ENCODE data around the gene GPR78. TPM values are rescaled to one million over a fixed set of nuclear protein-coding genes. Genes with fewer than 3 reads are reported as not detected.

The GPR78 gene
- total and polyA plus RNA-seq, 4 donors, result 0.05 to 0.28 TPM; not detected in 2

DNA sequence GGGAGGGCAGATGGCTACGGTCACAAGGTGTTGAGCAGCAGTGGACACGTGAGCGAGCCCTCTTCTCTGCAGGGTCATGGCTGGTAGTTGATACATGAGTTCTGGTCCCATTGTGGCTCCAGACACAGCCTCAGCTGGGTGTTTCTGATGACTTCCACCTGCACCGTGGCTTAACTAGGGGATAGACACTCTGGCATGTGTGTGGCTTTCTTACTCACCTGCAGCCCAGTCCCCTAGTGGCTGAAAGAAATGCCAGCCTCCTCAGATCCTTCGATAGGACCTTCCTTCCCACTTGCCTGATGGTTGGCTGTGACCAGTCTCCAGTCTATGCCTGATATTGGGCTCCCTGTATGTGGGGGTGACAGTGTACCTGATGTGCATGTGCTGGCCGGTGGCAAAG is 5.0 kb downstream of the GPR78 start:
- Histone ChIP-seq H3K4me3 (no peak overlapping the region), H3K9ac (ENCODE audit: insufficient read depth in 1 of 2, low read length in 2 of 2) (no peak overlapping the region), H3K36me3 (ENCODE audit: control insufficient read depth in 4 of 4, insufficient read depth in 4 of 4, low read length in 4 of 4) (no peaks in the 10 kb centered on the region), H3K9me3 (ENCODE audit: control insufficient read depth in 4 of 4, insufficient read depth in 3 of 4, low read length in 3 of 4) (peaks cover 0 to 9% (median 0%) of the 10 kb centered on the region in 4 donors), H3K4me1 (ENCODE audit: control insufficient read depth in 5 of 5, insufficient read depth in 5 of 5, low read length in 5 of 5) (peaks cover 0 to 8% (median 0%) of the 10 kb centered on the region in 5 donors), H3K27ac (ENCODE audit: low read depth in 1 of 2, low read length in 1 of 2) (no peak overlapping the region), H3K27me3 (ENCODE audit: control insufficient read depth in 3 of 3, insufficient read depth in 3 of 3, low read length in 2 of 3) (peaks cover 2 to 24% (median 16%) of the 10 kb centered on the region in 3 donors)
- 35 to 43% methylated on average over 6 of the region's 6 CpGs for WGBS, 2 donors
- TF ChIP-seq, protein P1, sequence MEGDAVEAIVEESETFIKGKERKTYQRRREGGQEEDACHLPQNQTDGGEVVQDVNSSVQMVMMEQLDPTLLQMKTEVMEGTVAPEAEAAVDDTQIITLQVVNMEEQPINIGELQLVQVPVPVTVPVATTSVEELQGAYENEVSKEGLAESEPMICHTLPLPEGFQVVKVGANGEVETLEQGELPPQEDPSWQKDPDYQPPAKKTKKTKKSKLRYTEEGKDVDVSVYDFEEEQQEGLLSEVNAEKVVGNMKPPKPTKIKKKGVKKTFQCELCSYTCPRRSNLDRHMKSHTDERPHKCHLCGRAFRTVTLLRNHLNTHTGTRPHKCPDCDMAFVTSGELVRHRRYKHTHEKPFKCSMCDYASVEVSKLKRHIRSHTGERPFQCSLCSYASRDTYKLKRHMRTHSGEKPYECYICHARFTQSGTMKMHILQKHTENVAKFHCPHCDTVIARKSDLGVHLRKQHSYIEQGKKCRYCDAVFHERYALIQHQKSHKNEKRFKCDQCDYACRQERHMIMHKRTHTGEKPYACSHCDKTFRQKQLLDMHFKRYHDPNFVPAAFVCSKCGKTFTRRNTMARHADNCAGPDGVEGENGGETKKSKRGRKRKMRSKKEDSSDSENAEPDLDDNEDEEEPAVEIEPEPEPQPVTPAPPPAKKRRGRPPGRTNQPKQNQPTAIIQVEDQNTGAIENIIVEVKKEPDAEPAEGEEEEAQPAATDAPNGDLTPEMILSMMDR (IDR thresholded peaks at IDR 0.05; ENCODE audit: control extremely low read depth, extremely low read depth), result no peak
- DNase-seq (peak in 1 of 3 donors; percentile 11), ATAC-seq (ENCODE audit: insufficient read depth, low FRiP score) (no peak)

DNA sequence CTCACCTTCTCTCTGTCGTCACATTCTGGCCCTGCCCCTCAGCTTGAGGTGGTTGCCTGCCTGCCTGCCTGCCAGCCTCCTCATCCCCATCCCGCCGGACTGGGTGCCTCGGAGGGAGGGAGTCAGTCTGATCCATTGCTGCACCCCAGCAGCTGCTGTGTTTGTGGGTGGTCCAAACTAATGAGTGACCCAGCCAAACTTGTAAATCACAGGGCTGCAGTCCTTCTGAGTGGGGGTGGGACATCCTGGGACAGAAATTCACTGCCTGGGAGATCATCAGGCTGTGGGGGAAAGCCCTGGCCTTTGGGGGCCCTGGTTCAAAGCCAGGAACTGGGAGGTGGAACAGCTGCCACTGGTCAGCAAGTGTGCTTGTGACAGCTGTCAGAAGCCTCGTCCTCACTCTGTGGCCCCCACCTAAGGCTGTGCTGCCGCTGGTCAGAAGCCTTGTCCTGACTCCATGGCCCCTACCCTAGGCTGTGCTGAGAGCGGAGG is 5.6 kb downstream of the GPR78 start:
- Histone ChIP-seq H3K9me3 (ENCODE audit: control insufficient read depth in 4 of 4, insufficient read depth in 3 of 4, low read length in 3 of 4) (peaks cover 0 to 9% (median 0%) of the 10 kb centered on the region in 4 donors), H3K4me3 (no peak overlapping the region), H3K27me3 (ENCODE audit: control insufficient read depth in 3 of 3, insufficient read depth in 3 of 3, low read length in 2 of 3) (peaks cover 0 to 23% (median 12%) of the 10 kb centered on the region in 3 donors), H3K9ac (ENCODE audit: insufficient read depth in 1 of 2, low read length in 2 of 2) (no peak overlapping the region), H3K36me3 (ENCODE audit: control insufficient read depth in 4 of 4, insufficient read depth in 4 of 4, low read length in 4 of 4) (no peaks in the 10 kb centered on the region), H3K27ac (ENCODE audit: low read depth in 1 of 2, low read length in 1 of 2) (no peak overlapping the region), H3K4me1 (ENCODE audit: control insufficient read depth in 5 of 5, insufficient read depth in 5 of 5, low read length in 5 of 5) (peaks cover 0 to 8% (median 0%) of the 10 kb centered on the region in 5 donors)
- 47 to 60% methylated on average over 7 of the region's 7 CpGs for WGBS, 2 donors
- peak; percentile 27 to 50 (median 42) for DNase-seq
- TF ChIP-seq, protein P1 (IDR thresholded peaks at IDR 0.05; ENCODE audit: control extremely low read depth, extremely low read depth), result no peak
- no peak for ATAC-seq (ENCODE audit: insufficient read depth, low FRiP score)

DNA sequence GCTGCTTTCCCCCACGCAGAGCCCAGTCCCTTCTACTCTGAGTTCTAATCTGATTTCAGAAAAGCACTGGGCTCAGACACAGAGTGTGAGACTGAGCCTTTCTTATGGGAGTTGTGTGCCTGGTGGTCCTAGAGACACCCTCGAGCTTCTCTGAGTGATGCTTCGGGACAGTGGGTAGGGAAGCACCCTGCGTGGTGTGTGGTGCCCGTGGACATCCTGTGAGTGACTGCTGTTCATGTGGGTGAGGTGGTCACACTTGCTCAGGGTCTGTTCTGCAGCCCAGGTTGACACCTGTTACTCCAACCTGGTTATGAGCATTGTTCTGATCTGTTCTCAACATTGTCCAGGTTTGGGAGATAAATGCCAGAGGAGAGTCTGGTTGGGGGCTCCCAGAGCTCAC is 6.1 kb downstream of the GPR78 start:
- TF ChIP-seq, protein P1 (IDR thresholded peaks at IDR 0.05; ENCODE audit: control extremely low read depth, extremely low read depth), result no peak
- no peak overlapping the region for H3K27ac ChIP-seq (ENCODE audit: low read depth in 1 of 2, low read length in 1 of 2)
- no peak overlapping the region for H3K4me3 ChIP-seq

More for the DNA sequence above, 6.1 kb downstream of the GPR78 start:
- Histone ChIP-seq H3K9me3 (ENCODE audit: control insufficient read depth in 4 of 4, insufficient read depth in 3 of 4, low read length in 3 of 4) (peaks cover 0 to 7% (median 0%) of the 10 kb centered on the region in 4 donors), H3K27me3 (ENCODE audit: control insufficient read depth in 3 of 3, insufficient read depth in 3 of 3, low read length in 2 of 3) (peaks cover 0 to 28% (median 8%) of the 10 kb centered on the region in 3 donors), H3K4me1 (ENCODE audit: control insufficient read depth in 5 of 5, insufficient read depth in 5 of 5, low read length in 5 of 5) (peaks cover 0 to 8% (median 0%) of the 10 kb centered on the region in 5 donors), H3K36me3 (ENCODE audit: control insufficient read depth in 4 of 4, insufficient read depth in 4 of 4, low read length in 4 of 4) (no peaks in the 10 kb centered on the region), H3K9ac (ENCODE audit: insufficient read depth in 1 of 2, low read length in 2 of 2) (no peak overlapping the region)
- ATAC-seq (ENCODE audit: insufficient read depth, low FRiP score), result no peak
- DNase-seq, result peak in 1 of 3 donors; percentile 12
- 43 to 70% methylated on average over 5 of the region's 5 CpGs for WGBS, 2 donors
